Esophagus (tissue), 2 donors: ENCODE results near the gene TIMM8B. TPM values are rescaled to one million over a fixed set of nuclear protein-coding genes. Genes with fewer than 3 reads are reported as not detected.
"Not testable (repeated sequence)": the region's sequence is repeated elsewhere in the genome, so short reads cannot be mapped to it uniquely, and the experiment has no call there.

Experiments
- H3K27ac ChIP-seq, 2 donors: one replicate each; pipeline ENCODE4 v1.5.1; 2013; ENCODE audit warnings: low read depth in 2 of 2, mild to moderate bottlenecking in 2 of 2, inconsistent platforms in 1 of 2, low read length in 1 of 2, moderate library complexity in 1 of 2
- H3K27me3 ChIP-seq, 2 donors: one replicate each; pipeline ENCODE4 v1.6.1; 2013; ENCODE audit warnings: low read length in 2 of 2, control low read depth in 1 of 2, mild to moderate bottlenecking in 1 of 2; ENCODE audit not compliant: insufficient read depth in 2 of 2, control insufficient read depth in 1 of 2
- H3K36me3 ChIP-seq, 2 donors: one replicate each; pipeline ENCODE4 v1.6.1; 2013; ENCODE audit warnings: low read length in 1 of 2; ENCODE audit not compliant: control insufficient read depth in 2 of 2, insufficient read depth in 2 of 2
- H3K4me1 ChIP-seq, 2 donors: one replicate each; pipeline ENCODE4 v1.6.1; 2013; ENCODE audit warnings: low read length in 1 of 2; ENCODE audit not compliant: control insufficient read depth in 2 of 2, insufficient read depth in 2 of 2
- H3K4me3 ChIP-seq, 2 donors: one replicate each; pipeline ENCODE4 v1.5.1; 2013; ENCODE audit warnings: low read length in 2 of 2, mild to moderate bottlenecking in 2 of 2, low read depth in 1 of 2, moderate library complexity in 1 of 2
- H3K9me3 ChIP-seq, 2 donors: one replicate each; pipeline ENCODE4 v1.6.1; 2013; ENCODE audit warnings: mild to moderate bottlenecking in 2 of 2, low read depth in 1 of 2, low read length in 1 of 2, moderate library complexity in 1 of 2; ENCODE audit not compliant: control insufficient read depth in 2 of 2, insufficient read depth in 1 of 2
- WGBS, 2 donors: extraction: QIAGEN DNeasy Blood & Tissue Kit; methylation state at CpG; one replicate each; pipeline ENCODE4 v1.1.7; 2013; 5-methylcytosine and 5-hydroxymethylcytosine counted together
- polyA plus RNA-seq, 2 donors: library from polyadenylated mRNA; stranded (reverse); fragments of 200-250 nt; gene quantifications; one replicate each; pipeline ENCODE4 v1.2.3, GENCODE V29; 2013
- donor health status: healthy with polysubstance abuse.
- donor health status: Bipolar disorder and iron deficiency.

Gene TIMM8B
- polyA plus RNA-seq, 2 donors = 158 to 165 TPM

GRCh38 chr11:112049777-112050176 is 36.8 kb downstream of the TIMM8B start:
- Histone ChIP-seq H3K36me3 (peaks cover 4 to 8% of the 10 kb centered on the region in 2 donors), H3K4me1 (no peaks in the 10 kb centered on the region)
- WGBS, 2 donors = 49 to 50% methylated on average over 2 of the region's 2 CpGs

GRCh38 chr11:112048256-112048655 is 38.3 kb downstream of the TIMM8B start:
- H3K27ac ChIP-seq, H3K4me3 ChIP-seq, H3K36me3 ChIP-seq, H3K4me1 ChIP-seq, H3K9me3 ChIP-seq, H3K27me3 ChIP-seq: not testable (repeated sequence)
- WGBS, 2 donors = 93 to 97% methylated on average over 3 of the region's 3 CpGs

More at GRCh38 chr11:112049777-112050176, 36.8 kb downstream of the TIMM8B start:
- Histone ChIP-seq H3K4me3 (no peak overlapping the region), H3K27me3 (no peaks in the 10 kb centered on the region), H3K9me3 (no peaks in the 10 kb centered on the region), H3K27ac (no peak overlapping the region)

GRCh38 chr11:112046647-112047046 is 39.9 kb downstream of the TIMM8B start:
- not testable (repeated sequence) for H3K27me3 ChIP-seq, H3K36me3 ChIP-seq, H3K4me1 ChIP-seq, H3K9me3 ChIP-seq, H3K4me3 ChIP-seq, H3K27ac ChIP-seq
- 100% methylated on average over 2 of the region's 2 CpGs for WGBS, 2 donors

DNA sequence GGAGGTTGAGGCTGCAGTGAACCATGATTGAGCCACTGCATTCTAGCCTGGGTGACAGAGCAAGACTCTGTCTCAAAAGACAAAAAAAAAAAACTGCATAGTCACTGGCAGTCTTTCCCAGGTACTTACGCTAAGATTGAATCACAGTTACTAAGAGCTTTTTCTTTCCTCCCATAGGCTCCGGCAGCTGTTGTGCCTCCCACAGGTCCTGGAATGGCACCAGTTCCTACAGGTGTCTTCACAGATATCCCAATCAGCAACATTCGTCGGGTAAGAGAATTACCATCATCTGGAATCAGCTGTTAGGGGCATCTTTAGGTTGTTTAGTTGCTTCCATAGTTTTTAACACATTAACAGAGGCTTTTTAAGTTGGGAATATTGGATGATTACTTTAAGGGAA is 41.6 kb downstream of the TIMM8B start:
- no peak overlapping the region for H3K27ac ChIP-seq
- no peak overlapping the region for H3K4me3 ChIP-seq
- peaks cover 0 to 3% of the 10 kb centered on the region in 2 donors for H3K36me3 ChIP-seq
- no peaks in the 10 kb centered on the region for H3K27me3 ChIP-seq
- WGBS, 2 donors = 80 to 97% methylated on average over 4 of the region's 4 CpGs
- no peaks in the 10 kb centered on the region for H3K9me3 ChIP-seq
- no peaks in the 10 kb centered on the region for H3K4me1 ChIP-seq

- peaks cover 0 to 3% of the 10 kb centered on the region in 2 donors for H3K36me3 ChIP-seq
- no peak overlapping the region for H3K4me3 ChIP-seq
- H3K9me3 ChIP-seq = no peaks in the 10 kb centered on the region
- H3K27me3 ChIP-seq = no peaks in the 10 kb centered on the region
- WGBS, 2 donors = 89 to 95% methylated on average over 2 of the region's 2 CpGs
- H3K4me1 ChIP-seq = no peaks in the 10 kb centered on the region
- H3K27ac ChIP-seq = no peak overlapping the region
These were observed 43.6 kb downstream of the TIMM8B start for GRCh38 chr11:112042961-112043304.

DNA sequence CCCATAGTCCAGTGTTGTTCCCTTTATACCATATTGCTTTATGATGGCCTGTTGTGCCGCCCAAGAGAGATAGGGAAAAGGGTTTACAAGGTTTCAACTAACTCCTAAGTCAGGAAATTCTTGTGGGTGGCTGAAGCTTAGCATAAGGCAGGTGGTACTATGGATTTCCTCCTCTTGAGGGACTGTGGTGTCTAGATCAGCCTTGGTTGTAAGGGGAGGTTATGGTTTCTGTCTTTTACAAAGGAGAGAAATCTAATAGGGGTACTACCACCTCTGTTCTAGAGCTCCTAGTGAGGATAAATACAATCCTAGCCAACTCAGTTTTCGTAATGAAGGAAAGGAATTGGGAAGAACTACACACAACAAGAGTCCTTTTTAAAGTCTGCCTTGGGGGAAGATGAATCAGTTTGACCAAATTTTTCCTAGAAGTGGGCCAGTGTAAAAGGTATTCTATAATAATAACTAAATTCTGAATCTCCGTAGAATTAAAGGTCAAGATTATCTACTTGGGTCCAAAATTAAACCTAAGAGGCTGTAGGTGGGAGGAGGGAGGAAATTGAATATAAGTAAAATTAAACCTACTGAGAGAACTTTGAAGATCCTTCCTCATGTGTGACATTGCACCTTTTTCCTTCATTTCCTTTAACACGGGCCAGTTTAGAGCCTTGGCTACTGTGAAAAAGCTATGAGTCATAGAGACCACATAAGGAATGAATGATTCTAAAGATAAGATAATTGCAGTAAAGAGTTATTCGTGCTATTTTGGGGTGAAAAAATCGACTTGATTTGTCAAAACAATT is 44.2 kb downstream of the TIMM8B start:
- no peaks in the 10 kb centered on the region for H3K27me3 ChIP-seq
- no peak overlapping the region for H3K4me3 ChIP-seq
- H3K36me3 ChIP-seq = peaks cover 2 to 3% of the 10 kb centered on the region in 2 donors
- H3K27ac ChIP-seq = no peak overlapping the region
- no peaks in the 10 kb centered on the region for H3K9me3 ChIP-seq
- H3K4me1 ChIP-seq = no peaks in the 10 kb centered on the region
- WGBS, 2 donors = 64 to 68% methylated on average over 6 of the region's 6 CpGs

- no peaks in the 10 kb centered on the region for H3K27me3 ChIP-seq
- H3K9me3 ChIP-seq = no peaks in the 10 kb centered on the region
- no peak overlapping the region for H3K4me3 ChIP-seq
- no peak overlapping the region for H3K27ac ChIP-seq
- no peaks in the 10 kb centered on the region for H3K4me1 ChIP-seq
- peaks cover 4 to 5% of the 10 kb centered on the region in 2 donors for H3K36me3 ChIP-seq
These were observed 49.0 kb downstream of the TIMM8B start for GRCh38 chr11:112037527-112037926.

Other genes with a start within 250 kb of the TIMM8B start
- 10 to 100 TPM; 13.2 to 19.5 TPM for gene ALG9, start 215.2 kb downstream of the TIMM8B start, polyA plus RNA-seq
- gene FDXACB1, start 207.6 kb downstream of the TIMM8B start, polyA plus RNA-seq = 1 to 10 TPM; 1.1 to 1.3 TPM
- 10 to 100 TPM; 29.5 to 33.4 TPM for gene CFAP68, start 207.2 kb downstream of the TIMM8B start, polyA plus RNA-seq
- 100 to 1,000 TPM in 1 of 2 donors, 10 to 100 TPM in 1; 89.6 to 173 TPM for gene CRYAB, start 175.0 kb downstream of the TIMM8B start, polyA plus RNA-seq
- gene HSPB2, start 174.0 kb downstream of the TIMM8B start, polyA plus RNA-seq = 1 to 10 TPM; 1.8 to 2.0 TPM
- gene C11orf52, start 167.8 kb downstream of the TIMM8B start, polyA plus RNA-seq = 1 to 10 TPM; 6.5 to 6.6 TPM
- 1 to 10 TPM; 1.9 to 4.2 TPM for gene DIXDC1, start 149.4 kb downstream of the TIMM8B start, polyA plus RNA-seq
- 10 to 100 TPM in 1 of 2 donors, 1 to 10 TPM in 1; 9.7 to 22.6 TPM for gene DLAT, start 61.3 kb downstream of the TIMM8B start, polyA plus RNA-seq
- gene PIH1D2, start 12.7 kb downstream of the TIMM8B start, polyA plus RNA-seq = 1 to 10 TPM; 1.7 to 1.8 TPM
- 10 to 100 TPM in 1 of 2 donors, 1 to 10 TPM in 1; 9.0 to 10.8 TPM for gene NKAPD1, start 12.5 kb downstream of the TIMM8B start, polyA plus RNA-seq
- 100 to 1,000 TPM; 148 to 150 TPM for gene SDHD, start 117 bp upstream of the TIMM8B start, polyA plus RNA-seq
- 100 to 1,000 TPM; 140 to 289 TPM for gene IL18, start 77.3 kb upstream of the TIMM8B start, polyA plus RNA-seq
- under 1 TPM; 0.11 to 0.12 TPM for gene TEX12, start 80.6 kb upstream of the TIMM8B start, polyA plus RNA-seq
- 10 to 100 TPM in 1 of 2 donors, 1 to 10 TPM in 1; 9.1 to 11.1 TPM for gene BCO2, start 88.8 kb upstream of the TIMM8B start, polyA plus RNA-seq
- gene PTS, start 139.7 kb upstream of the TIMM8B start, polyA plus RNA-seq = 10 to 100 TPM; 48.6 to 53.8 TPM
- gene PLET1, start 174.1 kb upstream of the TIMM8B start, polyA plus RNA-seq = not detected